Measurements from ENCODE around the gene TP53I11.

The TP53I11 gene

DNA sequence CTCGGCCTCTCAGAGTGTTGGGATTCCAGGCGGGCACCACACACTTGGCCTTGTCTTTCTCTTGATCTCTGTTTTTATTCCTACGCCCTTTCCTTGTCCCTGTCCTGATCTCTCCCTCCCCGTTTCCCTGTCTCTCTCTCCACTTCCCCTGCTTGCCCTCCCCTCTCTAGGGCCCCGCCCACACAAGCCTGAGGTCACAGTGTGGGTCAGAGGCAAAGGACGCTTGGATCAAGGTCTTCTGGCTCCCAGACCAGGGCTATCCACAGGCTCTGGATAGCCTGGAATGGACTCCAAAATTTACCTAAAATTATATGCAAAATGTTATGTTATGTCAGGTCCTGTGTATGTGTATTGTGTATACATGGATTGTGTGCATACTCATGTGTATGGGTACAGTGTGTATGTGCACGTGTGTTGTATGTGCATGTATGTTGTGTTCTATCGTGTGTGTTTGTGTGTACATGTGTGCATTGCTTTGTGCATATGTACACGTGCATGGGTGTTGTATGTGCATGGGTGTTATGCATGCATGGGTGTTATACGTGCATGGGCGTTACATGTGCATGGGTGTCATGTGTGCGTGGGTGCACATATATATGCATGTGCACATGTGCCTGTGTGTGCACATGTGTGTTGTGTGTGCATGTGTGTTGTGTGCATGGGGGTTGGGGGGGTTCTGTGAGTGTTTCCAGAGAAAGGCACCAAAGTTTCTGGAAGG, 38.3 kb downstream of the TP53I11 start:
- DNase-seq (ENCODE audit: low spot score) = no peak

GRCh38 chr11:44911029-44911814, 39.5 kb downstream of the TP53I11 start:
- DNase-seq (ENCODE audit: low spot score) = peak; percentile 78

GRCh38 chr11:44910591-44910990, 40.1 kb downstream of the TP53I11 start:
- no peak for DNase-seq (ENCODE audit: low spot score)

- no peak for DNase-seq (ENCODE audit: low spot score)
Observed at GRCh38 chr11:44909557-44909956, 41.1 kb downstream of the TP53I11 start.

DNA sequence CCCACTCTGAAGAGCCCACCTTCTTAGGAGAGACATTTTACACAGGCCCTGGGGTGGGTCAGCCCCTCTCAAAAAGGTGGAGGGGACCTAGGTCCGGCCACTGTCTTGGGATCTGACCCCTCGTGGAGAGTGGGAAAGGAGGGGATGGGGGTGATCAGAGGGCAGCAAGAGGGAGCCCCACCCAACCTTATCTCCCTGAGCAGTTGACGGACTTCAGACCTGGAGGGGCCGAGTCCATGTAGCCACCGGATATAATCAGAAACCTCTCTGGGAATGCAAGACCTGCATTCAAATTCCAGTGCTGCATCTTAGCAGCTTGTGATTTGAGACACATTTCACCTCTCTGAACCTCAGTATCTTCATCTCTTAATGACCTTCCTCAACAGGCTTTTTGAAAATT, 44.0 kb downstream of the TP53I11 start:
- no peak for DNase-seq (ENCODE audit: low spot score)

- peak; percentile 79 for DNase-seq (ENCODE audit: low spot score)
Observed at GRCh38 chr11:44905131-44905866, 45.4 kb downstream of the TP53I11 start.

DNA sequence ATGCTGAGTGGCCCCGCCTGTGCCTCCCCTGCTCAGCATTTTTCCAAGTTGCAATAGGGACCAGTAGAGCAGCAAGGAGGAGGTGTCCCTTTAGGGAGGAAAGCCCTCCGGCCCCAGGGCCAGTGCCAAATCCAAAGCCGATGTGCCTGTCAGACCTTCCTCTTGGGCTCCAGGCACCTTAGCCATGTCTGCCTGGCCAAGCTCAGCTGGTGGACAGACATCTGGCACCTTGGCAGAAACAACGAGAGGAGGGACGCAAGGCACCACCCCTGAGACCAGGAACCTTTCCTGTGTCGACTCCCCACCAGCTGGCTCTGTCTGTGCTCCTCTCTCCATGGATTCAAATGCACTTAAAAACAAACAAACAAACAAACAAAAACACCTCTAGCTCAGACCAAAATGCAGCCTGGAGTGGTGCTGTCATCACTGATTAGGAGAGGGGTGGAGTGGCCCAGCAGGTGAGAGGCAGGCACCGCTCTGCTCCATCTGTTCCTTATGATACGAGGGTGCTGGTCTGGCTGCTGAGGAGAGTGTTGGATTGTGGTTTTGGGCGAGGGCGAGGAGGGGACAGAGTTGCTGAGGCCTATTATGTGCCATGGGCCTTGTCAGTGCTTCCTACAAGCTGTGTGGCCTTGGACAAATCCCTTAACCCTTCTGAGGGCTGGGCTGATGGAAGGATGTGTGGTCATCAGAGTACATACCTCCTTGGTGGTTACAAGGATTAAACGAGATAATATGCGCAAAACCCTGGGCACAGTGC, 46.2 kb downstream of the TP53I11 start:
- no peak for DNase-seq (ENCODE audit: low spot score)

DNA sequence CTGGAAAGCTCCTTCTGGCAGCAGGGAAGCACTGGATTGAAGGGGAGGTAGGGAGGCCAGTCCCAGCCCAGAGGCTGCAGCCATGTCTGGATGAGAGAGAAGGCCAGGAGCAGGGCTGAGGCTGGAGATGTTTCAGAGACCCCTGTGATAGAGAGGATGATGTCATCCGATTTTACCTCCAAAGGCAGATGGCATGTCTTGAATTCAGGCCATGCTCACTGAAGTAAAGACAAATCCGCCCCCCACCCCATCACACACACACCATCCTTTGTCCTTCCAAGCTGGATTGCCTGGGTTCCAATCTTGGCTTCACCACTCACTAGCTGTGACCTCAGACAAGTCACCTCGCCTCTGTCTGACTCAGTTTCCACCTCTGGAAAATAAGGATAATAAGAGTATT, 47.2 kb downstream of the TP53I11 start:
- no peak for DNase-seq (ENCODE audit: low spot score)

GRCh38 chr11:44903035-44903434, 47.6 kb downstream of the TP53I11 start:
- DNase-seq (ENCODE audit: low spot score) = no peak

GRCh38 chr11:44901786-44902185, 48.9 kb downstream of the TP53I11 start:
- DNase-seq (ENCODE audit: low spot score) = no peak

- DNase-seq (ENCODE audit: low spot score) = no peak
Observed at GRCh38 chr11:44901120-44901633, 49.5 kb downstream of the TP53I11 start.

- DNase-seq (ENCODE audit: low spot score) = peak; percentile 80
Observed at GRCh38 chr11:44899959-44900358, 50.7 kb downstream of the TP53I11 start.

- DNase-seq (ENCODE audit: low spot score) = peak; percentile 65
Observed at GRCh38 chr11:44893846-44894617, 56.7 kb downstream of the TP53I11 start.

DNA sequence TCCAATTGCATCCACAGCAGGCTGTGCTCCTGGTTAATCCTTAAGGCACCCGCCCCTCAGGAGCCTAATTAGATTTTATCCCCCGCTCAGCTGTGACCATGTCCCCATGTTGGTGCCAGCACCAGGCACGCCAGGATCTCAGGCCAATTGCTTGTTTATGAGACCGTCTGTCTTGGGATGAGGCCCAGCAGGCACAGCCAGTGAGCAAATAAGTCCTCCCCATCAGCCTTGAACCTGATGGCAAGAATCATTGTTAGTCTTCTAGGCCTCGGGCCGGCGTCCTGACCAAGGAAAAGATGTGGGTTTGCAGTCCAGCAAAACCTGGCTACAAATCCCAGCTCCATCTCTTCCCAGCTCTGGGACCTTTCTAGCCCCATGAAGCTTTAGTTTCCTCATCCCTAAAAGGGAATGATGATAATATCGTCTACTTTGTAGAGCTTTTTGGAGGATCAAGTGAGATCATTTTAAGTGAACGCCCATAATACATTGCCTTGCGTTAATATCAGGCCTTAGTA, 57.3 kb downstream of the TP53I11 start:
- no peak for DNase-seq (ENCODE audit: low spot score)

GRCh38 chr11:44892843-44893242, 57.8 kb downstream of the TP53I11 start:
- no peak for DNase-seq (ENCODE audit: low spot score)

DNA sequence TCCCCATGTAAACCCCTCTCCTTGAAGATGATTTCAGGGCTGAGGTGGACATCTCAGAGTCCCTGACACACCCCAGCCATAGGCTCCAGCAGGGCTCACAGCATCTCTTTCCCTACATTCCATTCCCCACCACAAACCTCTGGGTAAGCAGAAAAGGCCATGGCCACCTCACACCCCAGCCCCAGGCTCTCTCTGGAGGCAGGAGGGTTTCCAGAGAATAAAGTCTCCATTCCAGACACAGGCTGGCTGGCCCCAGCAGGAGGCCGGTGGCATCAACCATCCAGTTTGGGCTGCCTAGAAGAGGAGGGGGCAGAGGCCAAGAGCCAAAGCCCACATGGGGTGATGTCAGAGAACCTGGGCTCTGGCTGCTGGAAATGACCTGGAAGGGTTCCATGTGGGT, 61.4 kb downstream of the TP53I11 start:
- DNase-seq (ENCODE audit: low spot score) = no peak

DNA sequence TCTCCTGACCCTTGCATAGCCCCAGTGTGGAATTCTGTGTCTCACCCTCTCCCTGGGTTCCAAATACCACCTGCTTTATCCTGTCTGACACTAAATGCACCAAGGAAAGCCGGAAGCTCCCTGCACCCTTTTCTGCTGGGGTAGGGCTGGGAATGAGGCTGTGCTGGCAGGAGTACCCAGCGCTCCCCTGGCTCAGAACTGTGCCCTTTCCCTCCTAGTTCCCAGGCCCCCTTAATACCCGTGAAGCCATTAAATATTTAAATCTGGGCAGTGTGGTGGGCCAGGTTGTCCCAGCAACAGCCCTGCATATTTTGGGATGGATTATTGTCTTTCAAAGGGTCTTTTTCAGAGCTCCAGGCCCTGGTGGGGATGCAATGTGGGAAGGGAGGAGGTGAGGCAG, 63.0 kb downstream of the TP53I11 start:
- no peak for DNase-seq (ENCODE audit: low spot score)

GRCh38 chr11:44886790-44887140, 63.9 kb downstream of the TP53I11 start:
- no peak for DNase-seq (ENCODE audit: low spot score)

- DNase-seq (ENCODE audit: low spot score) = no peak
Observed at GRCh38 chr11:44885919-44886789, 64.5 kb downstream of the TP53I11 start.

Measured in germinal center (tissue), 1 donor.